ENCODE results near the gene SUSD1. TPM values are rescaled to one million over a fixed set of nuclear protein-coding genes. Genes with fewer than 3 reads are reported as not detected.

SUSD1 gene
- total and polyA plus RNA-seq, 2 donors (not counting 3 experiments of a cell fraction or from before 2014, with no cell fraction given), result 33.1 to 37.8 TPM

GRCh38 chr9:112173489-112174221 is 1.4 kb downstream of the SUSD1 start:
- peak overlapping the region; percentile 96 for H3K4me2 ChIP-seq (ENCODE audit: insufficient read depth, low read length)
- POLR2A ChIA-PET, result no interaction called here

More at GRCh38 chr9:112173489-112174221, 1.4 kb downstream of the SUSD1 start:
- H2AFZ ChIP-seq (ENCODE audit: low read depth, low read length), result no peak overlapping the region
- H3K4me1 ChIP-seq (ENCODE audit: control insufficient read depth, extremely low read depth, insufficient read depth, low read length), result peaks cover 8% of the 10 kb centered on the region
- H3K27ac ChIP-seq (ENCODE audit: insufficient read depth, low read depth, low read length), result no peak overlapping the region
- DNase-seq (ENCODE audit: low read depth, low spot score) (no peak), FAIRE-seq (no peak)
- dilution Hi-C loops (cut with MboI; ENCODE audit: extremely low pct_ligation_motif_present, low sequenced_read_pairs), result no loop called here
- intact Hi-C loops (cut with micrococcal nuclease), result loop anchor here (1.0 to 2.0 kb wide), 2 partner anchors 77 to 160 kb away; partner anchors contain the start of gene PTBP3
- H3K36me3 ChIP-seq (ENCODE audit: control insufficient read depth in 2 of 2, extremely low read depth in 1 of 2, insufficient read depth in 2 of 2, low read length in 2 of 2), result no peaks in the 10 kb centered on the region
- H4K20me1 ChIP-seq (replicated peaks; ENCODE audit: control insufficient read depth, extremely low read depth, insufficient read depth, low read length), result peaks cover 1% of the 10 kb centered on the region
- H3K27me3 ChIP-seq (ENCODE audit: control insufficient read depth in 2 of 2, insufficient read depth in 2 of 2, low read length in 2 of 2), result no peaks in the 10 kb centered on the region
- no peaks in the 10 kb centered on the region for H3K9me1 ChIP-seq (replicated peaks; ENCODE audit: control insufficient read depth, extremely low read depth, insufficient read depth, low read length)
- peak overlapping the region; percentile 79 for H3K9ac ChIP-seq (replicated peaks; ENCODE audit: extremely low read depth, insufficient read depth, low read length)
- CTCF ChIA-PET, result interaction anchor here (0.8 to 1.2 kb wide), 4 partner anchors 10 to 160 kb away, joined by 3 to 9 read pairs (median 4); partner anchors contain the start of gene PTBP3
- H3K4me3 ChIP-seq (replicated peaks in 1 of 3; ENCODE audit: insufficient read depth in 1 of 3, low read depth in 1 of 3, low read length in 3 of 3), result no peak overlapping the region
- H3K79me2 ChIP-seq (ENCODE audit: control insufficient read depth, insufficient read depth, low read length), result peaks cover 16% of the 10 kb centered on the region
- H3K9me3 ChIP-seq (replicated peaks; ENCODE audit: control insufficient read depth, insufficient read depth, low read length), result no peaks in the 10 kb centered on the region
- no peak for TF ChIP-seq FOS (IDR thresholded peaks at IDR 0.05; ENCODE audit: borderline replicate concordance, insufficient read depth, low read length)
- TF ChIP-seq MYC (IDR thresholded peaks at IDR 0.05; ENCODE audit: low read depth, low read length), result no peak
- TF ChIP-seq POLR2AphosphoS5 (IDR thresholded peaks at IDR 0.05; ENCODE audit: insufficient read depth, low read depth, low read length), result no peak
- no peak for TF ChIP-seq CTCF (IDR thresholded peaks at IDR 0.05; ENCODE audit: extremely low read depth in 1 of 2, insufficient read depth in 1 of 2, low read depth in 1 of 2, low read length in 2 of 2)
- no peak for TF ChIP-seq GATA2 (IDR thresholded peaks at IDR 0.05; ENCODE audit: insufficient read depth, insufficient read length, low read depth, low read length)
- BruUV-seq (replicated peaks), result TSS peak; percentile 20

All from endothelial cell of umbilical vein (primary cell).